ENCODE results near the gene FBXL17. TPM values are rescaled to one million over a fixed set of nuclear protein-coding genes. Genes with fewer than 3 reads are reported as not detected.

Gene FBXL17
- total RNA-seq, 2 experiments from 2014 or later: 9.2 to 10.0 TPM

DNA sequence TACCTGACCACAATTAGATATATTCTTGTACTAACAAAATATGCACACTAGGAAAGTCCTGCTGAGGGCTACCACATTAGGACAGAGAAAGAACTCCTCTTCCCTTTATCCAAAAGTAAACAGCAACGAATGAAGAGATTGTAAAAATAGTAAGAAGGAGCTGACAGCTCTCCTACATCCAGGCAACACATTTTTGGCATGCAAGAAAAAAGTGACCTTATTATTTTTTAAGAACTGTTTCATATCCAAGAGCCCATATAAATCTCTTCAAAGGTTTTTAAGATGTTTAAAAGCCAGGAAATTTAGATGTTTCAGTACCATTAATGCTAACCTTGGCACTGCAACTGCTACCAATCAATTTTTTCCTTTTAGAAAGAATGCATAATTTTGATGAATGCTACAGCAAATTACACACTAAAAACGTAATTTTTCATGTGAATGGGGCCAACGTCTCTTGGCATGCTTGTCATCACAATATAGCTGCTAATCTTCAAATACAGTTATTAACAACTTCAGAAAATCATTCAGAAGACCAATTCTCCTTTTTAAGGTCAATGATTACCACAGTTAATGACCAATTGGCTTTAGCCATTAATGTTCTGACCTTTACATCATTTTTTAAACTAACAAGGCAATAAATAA lies 132.0 kb downstream of the FBXL17 start:
- ChIA-PET POLR2A (no interaction called here), CTCF (interaction anchor here (1.9 kb wide), 1 partner anchor 11 kb away, joined by 7 read pairs; no protein-coding TSS in a partner anchor)
- Mint-ChIP-seq H3K4me1 (no peaks in the 10 kb centered on the region), H3K9me3 (no peaks in the 10 kb centered on the region), H3K4me3 (no peak overlapping the region), H3K36me3 (ENCODE audit: low read depth) (no peaks in the 10 kb centered on the region), H3K27ac (no peak overlapping the region), H3K27me3 (no peaks in the 10 kb centered on the region)
- no peak for DNase-seq

DNA sequence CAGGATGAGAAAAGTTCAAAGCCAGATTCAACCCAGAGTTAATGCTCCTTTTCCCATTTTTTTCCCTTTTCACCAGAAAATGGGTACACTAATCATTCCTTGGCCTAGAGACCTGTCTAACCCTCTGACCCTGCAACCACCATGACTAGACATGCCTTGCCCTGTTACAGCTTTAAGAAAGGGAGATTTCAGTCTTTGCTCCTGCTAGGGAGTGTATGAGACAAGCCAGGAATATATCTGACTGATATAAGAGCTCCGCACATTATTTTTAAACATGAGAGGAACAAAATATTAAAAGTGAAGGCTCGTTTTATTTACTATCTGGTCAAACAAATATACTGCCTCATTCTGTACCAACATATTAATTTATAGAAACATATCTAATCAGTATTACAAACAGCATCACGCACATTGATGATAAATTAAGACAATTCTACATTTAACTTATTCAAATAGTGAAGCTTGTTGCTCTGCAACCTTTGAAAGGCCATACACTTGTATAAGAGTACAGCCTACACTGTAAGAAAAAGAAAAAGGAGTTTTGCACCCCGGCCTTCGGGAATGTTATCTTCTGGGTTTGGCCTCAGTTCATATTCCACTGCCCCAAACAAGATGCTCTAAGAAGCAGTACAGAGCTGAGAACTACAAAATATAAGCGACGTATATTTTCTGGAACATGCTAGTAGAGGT lies 132.7 kb downstream of the FBXL17 start:
- Mint-ChIP-seq H3K4me3 (no peak overlapping the region), H3K4me1 (no peaks in the 10 kb centered on the region), H3K9me3 (no peaks in the 10 kb centered on the region), H3K27me3 (no peaks in the 10 kb centered on the region), H3K36me3 (ENCODE audit: low read depth) (no peaks in the 10 kb centered on the region), H3K27ac (no peak overlapping the region)
- CTCF ChIA-PET: interaction anchor here (1.9 kb wide), 1 partner anchor 11 kb away, joined by 7 read pairs; no protein-coding TSS in a partner anchor
- POLR2A ChIA-PET: no interaction called here
- DNase-seq: no peak

GRCh38 chr5:108238936-108239887 lies 142.7 kb downstream of the FBXL17 start:
- ChIA-PET CTCF (no interaction called here), POLR2A (no interaction called here)
- no peaks in the 10 kb centered on the region for H3K27me3 Mint-ChIP-seq
- no peaks in the 10 kb centered on the region for H3K9me3 Mint-ChIP-seq
- H3K4me3 Mint-ChIP-seq: no peak overlapping the region
- no peaks in the 10 kb centered on the region for H3K36me3 Mint-ChIP-seq (ENCODE audit: low read depth)
- H3K27ac Mint-ChIP-seq: no peak overlapping the region
- DNase-seq: no peak
- no peaks in the 10 kb centered on the region for H3K4me1 Mint-ChIP-seq

GRCh38 chr5:108238461-108238860 lies 143.4 kb downstream of the FBXL17 start:
- POLR2A ChIA-PET: no interaction called here
- Mint-ChIP-seq H3K4me1 (no peaks in the 10 kb centered on the region), H3K9me3 (no peaks in the 10 kb centered on the region), H3K27me3 (no peaks in the 10 kb centered on the region), H3K4me3 (no peak overlapping the region), H3K36me3 (ENCODE audit: low read depth) (no peaks in the 10 kb centered on the region), H3K27ac (no peak overlapping the region)
- DNase-seq: no peak
- CTCF ChIA-PET: no interaction called here

DNA sequence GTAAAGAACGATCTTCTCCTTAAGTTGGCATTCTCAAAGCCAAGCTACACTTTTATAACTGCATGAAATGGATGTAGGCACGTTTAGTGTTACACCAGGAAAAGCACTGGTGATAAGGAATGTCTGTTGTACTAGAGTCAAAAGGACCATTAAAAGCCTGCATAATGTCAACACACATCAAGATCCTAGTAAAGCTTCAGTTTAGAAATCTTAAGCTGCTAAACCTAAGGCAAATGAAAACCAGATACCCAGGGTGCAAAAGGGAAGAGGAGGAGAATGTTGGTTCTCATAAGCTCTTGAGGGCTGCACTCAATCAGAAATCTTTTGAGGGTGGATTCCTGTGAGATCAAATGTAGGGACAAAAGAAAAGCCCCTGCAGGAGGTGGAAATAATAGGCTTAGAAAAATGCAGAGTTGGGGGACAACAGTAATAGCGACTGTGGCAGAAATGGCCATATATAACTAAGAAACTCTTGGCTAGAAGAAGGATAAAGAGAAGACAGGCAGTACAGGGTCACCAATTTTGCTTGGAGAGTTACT lies 148.2 kb downstream of the FBXL17 start:
- Mint-ChIP-seq H3K27ac (no peak overlapping the region), H3K36me3 (ENCODE audit: low read depth) (no peaks in the 10 kb centered on the region), H3K27me3 (no peaks in the 10 kb centered on the region), H3K4me1 (no peaks in the 10 kb centered on the region), H3K9me3 (no peaks in the 10 kb centered on the region), H3K4me3 (no peak overlapping the region)
- CTCF ChIA-PET: interaction anchor here (1.1 kb wide), 1 partner anchor 9 kb away, joined by 3 read pairs; no protein-coding TSS in a partner anchor
- POLR2A ChIA-PET: no interaction called here
- DNase-seq: no peak

GRCh38 chr5:108232805-108233204 lies 149.1 kb downstream of the FBXL17 start:
- Mint-ChIP-seq H3K36me3 (ENCODE audit: low read depth) (no peaks in the 10 kb centered on the region), H3K27me3 (no peaks in the 10 kb centered on the region), H3K9me3 (no peaks in the 10 kb centered on the region), H3K4me3 (no peak overlapping the region), H3K4me1 (no peaks in the 10 kb centered on the region), H3K27ac (no peak overlapping the region)
- ChIA-PET CTCF (interaction anchor here (1.1 kb wide), 1 partner anchor 10 kb away, joined by 3 read pairs; no protein-coding TSS in a partner anchor), POLR2A (no interaction called here)
- DNase-seq: no peak

- no peaks in the 10 kb centered on the region for H3K27me3 Mint-ChIP-seq
- H3K9me3 Mint-ChIP-seq: peaks cover 2% of the 10 kb centered on the region
- H3K27ac Mint-ChIP-seq: no peak overlapping the region
- no peaks in the 10 kb centered on the region for H3K4me1 Mint-ChIP-seq
- CTCF ChIA-PET: interaction anchor here (1.5 kb wide), 1 partner anchor 38 kb away, joined by 5 read pairs; no protein-coding TSS in a partner anchor
- no peak for DNase-seq
- H3K4me3 Mint-ChIP-seq: no peak overlapping the region
- POLR2A ChIA-PET: no interaction called here
- H3K36me3 Mint-ChIP-seq (ENCODE audit: low read depth): peaks cover 2% of the 10 kb centered on the region
These were observed 159.9 kb downstream of the FBXL17 start for GRCh38 chr5:108222011-108222410.

GRCh38 chr5:108220834-108221233 lies 161.1 kb downstream of the FBXL17 start:
- Mint-ChIP-seq H3K27ac (no peak overlapping the region), H3K27me3 (no peaks in the 10 kb centered on the region), H3K4me3 (no peak overlapping the region), H3K4me1 (no peaks in the 10 kb centered on the region), H3K9me3 (peaks cover 2% of the 10 kb centered on the region), H3K36me3 (ENCODE audit: low read depth) (peaks cover 2% of the 10 kb centered on the region)
- POLR2A ChIA-PET: no interaction called here
- CTCF ChIA-PET: no interaction called here
- no peak for DNase-seq

- Mint-ChIP-seq H3K27me3 (no peaks in the 10 kb centered on the region), H3K36me3 (ENCODE audit: low read depth) (peaks cover 5% of the 10 kb centered on the region), H3K4me3 (no peak overlapping the region), H3K4me1 (no peaks in the 10 kb centered on the region), H3K9me3 (peaks cover 2% of the 10 kb centered on the region), H3K27ac (no peak overlapping the region)
- DNase-seq: no peak
- CTCF ChIA-PET: no interaction called here
- POLR2A ChIA-PET: no interaction called here
These were observed 165.0 kb downstream of the FBXL17 start for GRCh38 chr5:108216890-108217289.

- Mint-ChIP-seq H3K27me3 (no peaks in the 10 kb centered on the region), H3K9me3 (peaks cover 2% of the 10 kb centered on the region), H3K36me3 (ENCODE audit: low read depth) (peaks cover 5% of the 10 kb centered on the region), H3K27ac (no peak overlapping the region), H3K4me3 (no peak overlapping the region), H3K4me1 (no peaks in the 10 kb centered on the region)
- ChIA-PET POLR2A (no interaction called here), CTCF (no interaction called here)
- no peak for DNase-seq
These were observed 167.0 kb downstream of the FBXL17 start for GRCh38 chr5:108214857-108215256.

DNA sequence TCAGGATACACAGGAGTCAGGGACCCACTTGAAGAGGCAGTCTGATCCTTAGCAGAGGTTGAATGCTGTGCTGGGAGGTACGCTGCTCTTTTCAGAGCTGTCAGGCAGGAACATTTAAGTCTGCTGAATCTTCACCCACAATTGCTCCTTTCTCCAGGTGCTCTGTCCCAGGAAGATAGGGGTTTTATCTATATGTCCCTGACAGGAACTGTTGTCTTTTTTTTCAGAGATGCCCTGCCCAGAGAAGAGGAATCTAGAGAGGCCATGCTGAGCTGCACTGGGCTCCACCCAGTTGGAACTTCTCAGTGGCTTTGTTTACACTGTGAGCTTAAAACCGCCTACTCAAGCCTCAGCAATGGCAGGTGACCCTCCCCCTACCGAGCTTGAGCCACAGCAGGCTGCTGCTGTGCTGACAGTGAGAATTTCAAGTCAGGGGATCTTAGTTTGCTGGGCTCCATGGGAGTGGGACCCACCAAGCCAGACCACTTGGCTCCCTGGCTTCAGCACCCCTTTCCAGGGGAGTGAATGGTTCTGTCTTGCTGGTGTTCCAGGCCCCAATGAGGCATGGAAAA lies 169.0 kb downstream of the FBXL17 start:
- no peaks in the 10 kb centered on the region for H3K4me1 Mint-ChIP-seq
- H3K27ac Mint-ChIP-seq: no peak overlapping the region
- H3K9me3 Mint-ChIP-seq: no peaks in the 10 kb centered on the region
- ChIA-PET POLR2A (no interaction called here), CTCF (no interaction called here)
- H3K27me3 Mint-ChIP-seq: no peaks in the 10 kb centered on the region
- no peak overlapping the region for H3K4me3 Mint-ChIP-seq
- H3K36me3 Mint-ChIP-seq (ENCODE audit: low read depth): peaks cover 3% of the 10 kb centered on the region
- no peak for DNase-seq

DNA sequence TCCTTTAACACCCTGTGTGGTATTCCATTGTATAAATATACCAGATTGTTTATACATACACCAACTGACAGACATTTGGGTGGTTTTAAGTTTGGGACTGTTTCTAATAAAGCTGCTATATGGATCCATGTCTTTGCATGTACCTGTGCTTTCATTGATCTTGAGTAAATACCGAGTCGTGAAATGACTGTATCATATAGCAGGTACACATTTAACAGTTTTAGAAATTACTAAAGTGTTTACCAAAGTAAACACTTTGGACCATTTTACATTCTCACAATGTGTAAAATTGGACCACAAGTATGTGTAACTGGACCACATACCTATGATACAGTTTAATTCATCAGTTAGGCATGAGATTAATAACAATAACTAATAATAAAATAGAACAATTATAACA lies 175.2 kb downstream of the FBXL17 start:
- no peaks in the 10 kb centered on the region for H3K36me3 Mint-ChIP-seq (ENCODE audit: low read depth)
- H3K9me3 Mint-ChIP-seq: no peaks in the 10 kb centered on the region
- no peak overlapping the region for H3K27ac Mint-ChIP-seq
- H3K4me1 Mint-ChIP-seq: no peaks in the 10 kb centered on the region
- H3K4me3 Mint-ChIP-seq: no peak overlapping the region
- ChIA-PET POLR2A (no interaction called here), CTCF (no interaction called here)
- no peaks in the 10 kb centered on the region for H3K27me3 Mint-ChIP-seq
- no peak for DNase-seq

- CTCF ChIA-PET: interaction anchor here (0.7 kb wide), 1 partner anchor 106 kb away, joined by 3 read pairs; no protein-coding TSS in a partner anchor
- H3K4me1 Mint-ChIP-seq: no peaks in the 10 kb centered on the region
- H3K36me3 Mint-ChIP-seq (ENCODE audit: low read depth): no peaks in the 10 kb centered on the region
- no peak for DNase-seq
- H3K27me3 Mint-ChIP-seq: no peaks in the 10 kb centered on the region
- no peak overlapping the region for H3K4me3 Mint-ChIP-seq
- no peaks in the 10 kb centered on the region for H3K9me3 Mint-ChIP-seq
- POLR2A ChIA-PET: no interaction called here
- H3K27ac Mint-ChIP-seq: no peak overlapping the region
These were observed 180.2 kb downstream of the FBXL17 start for GRCh38 chr5:108201721-108202120.

Measured in activated CD4-positive, alpha-beta memory T cell treated with anti-CD3 and anti-CD28 coated beads, Interleukin-2, amount 10 ng/mL, durations not matched to agents 7 days and 5 days (primary cell).